Neural cell (in vitro differentiated cells): ENCODE data around the gene DUSP28.

Source experiments
- CTCF ChIP-seq: fragments of 450-650 bp; IDR thresholded peaks from 2 replicates; pipeline ENCODE4 v1.5.1; 2014; ENCODE audit warnings: antibody characterized with exemption, mild to moderate bottlenecking, moderate library complexity; ENCODE audit not compliant: poor library complexity, severe bottlenecking
- EP300 ChIP-seq: fragments of 450-650 bp; conservative IDR thresholded peaks from 2 replicates; pipeline ENCODE4 v1.6.1; 2014; ENCODE audit warnings: antibody characterized with exemption, mild to moderate bottlenecking, moderate library complexity; ENCODE audit not compliant: poor library complexity, severe bottlenecking
- EZH2 ChIP-seq: fragments of 200-600, 300-800 bp; shearing (Covaris generic), sonication (generic); IDR thresholded peaks from 2 replicates; pipeline ENCODE4 v1.6.1; 2014; ENCODE audit warnings: antibody characterized with exemption, low read length, borderline replicate concordance, mild to moderate bottlenecking; ENCODE audit not compliant: insufficient read depth, poor library complexity, severe bottlenecking
- MXI1 ChIP-seq: fragments of 450-650 bp; conservative IDR thresholded peaks from 2 replicates; pipeline ENCODE4 v1.6.1; 2014; ENCODE audit warnings: antibody characterized with exemption, mild to moderate bottlenecking; ENCODE audit not compliant: poor library complexity, severe bottlenecking
- POLR2AphosphoS5 ChIP-seq: IDR thresholded peaks from 2 replicates; pipeline ENCODE4 v1.6.1; 2012
- RAD21 ChIP-seq: fragments of 450-650 bp; conservative IDR thresholded peaks from 2 replicates; pipeline ENCODE4 v1.6.1; 2014; ENCODE audit warnings: antibody characterized with exemption, mild to moderate bottlenecking, moderate library complexity
- SMC3 ChIP-seq: fragments of 450-650 bp; conservative IDR thresholded peaks from 2 replicates; pipeline ENCODE4 v1.6.1; 2014; ENCODE audit warnings: antibody characterized with exemption, mild to moderate bottlenecking, moderate library complexity; ENCODE audit not compliant: poor library complexity
- TAF1 ChIP-seq: IDR thresholded peaks from 2 replicates; pipeline ENCODE4 v1.6.1; 2012; ENCODE audit warnings: low read depth
- TF ChIP-seq, protein P1 (sequence below): IDR thresholded peaks from 2 replicates; pipeline ENCODE4 v1.6.1; 2012; ENCODE audit warnings: borderline replicate concordance

- TF ChIP-seq CTCF, result no peak
- TF ChIP-seq, protein P1, sequence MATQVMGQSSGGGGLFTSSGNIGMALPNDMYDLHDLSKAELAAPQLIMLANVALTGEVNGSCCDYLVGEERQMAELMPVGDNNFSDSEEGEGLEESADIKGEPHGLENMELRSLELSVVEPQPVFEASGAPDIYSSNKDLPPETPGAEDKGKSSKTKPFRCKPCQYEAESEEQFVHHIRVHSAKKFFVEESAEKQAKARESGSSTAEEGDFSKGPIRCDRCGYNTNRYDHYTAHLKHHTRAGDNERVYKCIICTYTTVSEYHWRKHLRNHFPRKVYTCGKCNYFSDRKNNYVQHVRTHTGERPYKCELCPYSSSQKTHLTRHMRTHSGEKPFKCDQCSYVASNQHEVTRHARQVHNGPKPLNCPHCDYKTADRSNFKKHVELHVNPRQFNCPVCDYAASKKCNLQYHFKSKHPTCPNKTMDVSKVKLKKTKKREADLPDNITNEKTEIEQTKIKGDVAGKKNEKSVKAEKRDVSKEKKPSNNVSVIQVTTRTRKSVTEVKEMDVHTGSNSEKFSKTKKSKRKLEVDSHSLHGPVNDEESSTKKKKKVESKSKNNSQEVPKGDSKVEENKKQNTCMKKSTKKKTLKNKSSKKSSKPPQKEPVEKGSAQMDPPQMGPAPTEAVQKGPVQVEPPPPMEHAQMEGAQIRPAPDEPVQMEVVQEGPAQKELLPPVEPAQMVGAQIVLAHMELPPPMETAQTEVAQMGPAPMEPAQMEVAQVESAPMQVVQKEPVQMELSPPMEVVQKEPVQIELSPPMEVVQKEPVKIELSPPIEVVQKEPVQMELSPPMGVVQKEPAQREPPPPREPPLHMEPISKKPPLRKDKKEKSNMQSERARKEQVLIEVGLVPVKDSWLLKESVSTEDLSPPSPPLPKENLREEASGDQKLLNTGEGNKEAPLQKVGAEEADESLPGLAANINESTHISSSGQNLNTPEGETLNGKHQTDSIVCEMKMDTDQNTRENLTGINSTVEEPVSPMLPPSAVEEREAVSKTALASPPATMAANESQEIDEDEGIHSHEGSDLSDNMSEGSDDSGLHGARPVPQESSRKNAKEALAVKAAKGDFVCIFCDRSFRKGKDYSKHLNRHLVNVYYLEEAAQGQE, result no peak
- no peak for TF ChIP-seq POLR2AphosphoS5
- no peak for TF ChIP-seq RAD21
- TF ChIP-seq SMC3, result no peak
- no peak for TF ChIP-seq EP300
- no peak for TF ChIP-seq TAF1
- no peak for TF ChIP-seq EZH2
- TF ChIP-seq MXI1, result no peak
Observed at GRCh38 chr2:240578110-240578450, 17.9 kb downstream of the DUSP28 start.
